Measurements from ENCODE around the gene MYOCD.

MYOCD gene

GRCh38 chr17:12656354-12656753, 9.3 kb upstream of the MYOCD start:
- in situ Hi-C loops (cut with MboI; ENCODE audit: low sequenced_read_pairs, unreplicated experiment): no loop called here
- no peak for TF ChIP-seq CTCF (IDR thresholded peaks at IDR 0.05; ENCODE audit: borderline replicate concordance, control extremely low read depth, extremely low read depth, insufficient read depth, missing control alignments)
- DNase-seq (ENCODE audit: low spot score): no peak

- no peak for TF ChIP-seq CTCF (IDR thresholded peaks at IDR 0.05; ENCODE audit: borderline replicate concordance, control extremely low read depth, extremely low read depth, insufficient read depth, missing control alignments)
- DNase-seq (ENCODE audit: low spot score): no peak
- in situ Hi-C loops (cut with MboI; ENCODE audit: low sequenced_read_pairs, unreplicated experiment): no loop called here
These were observed 6.2 kb upstream of the MYOCD start for GRCh38 chr17:12659500-12659899.

DNA sequence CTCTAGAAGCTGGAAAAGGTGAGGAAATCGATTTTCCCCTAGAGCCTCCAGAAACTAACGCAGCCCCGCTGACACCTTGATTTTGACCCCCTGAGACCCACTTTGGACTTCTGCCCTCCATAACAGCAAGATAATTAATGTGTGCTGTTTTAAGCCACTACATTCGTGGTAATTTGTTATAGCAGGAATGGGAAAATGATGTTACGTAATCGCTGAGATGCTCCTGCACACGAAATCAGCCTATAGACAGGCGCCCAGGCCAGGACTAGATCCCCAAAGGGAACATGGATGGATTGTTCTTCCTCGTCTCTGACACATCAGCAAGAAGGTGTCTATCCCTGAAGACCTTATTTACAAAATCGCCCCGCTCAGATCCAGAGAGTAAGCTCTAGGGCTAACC, 1.4 kb upstream of the MYOCD start:
- in situ Hi-C loops (cut with MboI; ENCODE audit: low sequenced_read_pairs, unreplicated experiment): loop anchor here (10.0 kb wide), 1 partner anchor 409 kb away; no protein-coding TSS in a partner anchor

DNA sequence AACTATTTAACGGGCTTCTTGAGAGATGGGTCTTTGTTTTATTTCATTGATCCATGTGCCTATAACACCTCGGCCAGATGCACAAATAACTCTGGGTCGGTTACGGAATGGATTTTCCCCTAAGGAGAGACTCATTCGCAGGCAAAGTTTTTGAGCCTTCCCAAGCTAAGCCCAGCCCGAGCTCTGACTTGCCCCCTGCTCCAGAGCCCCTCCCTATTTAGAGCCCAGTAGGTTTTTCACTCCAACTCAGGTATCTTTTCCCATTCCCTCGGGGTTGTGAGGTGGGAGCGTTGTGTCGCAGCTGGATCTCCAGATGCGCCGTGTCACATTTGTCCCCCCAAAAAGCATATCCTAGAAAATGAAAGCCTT, 812 bp upstream of the MYOCD start:
- TF ChIP-seq CTCF (IDR thresholded peaks at IDR 0.05; ENCODE audit: borderline replicate concordance, control extremely low read depth, extremely low read depth, insufficient read depth, missing control alignments): no peak
- no peak for DNase-seq (ENCODE audit: low spot score)
- in situ Hi-C loops (cut with MboI; ENCODE audit: low sequenced_read_pairs, unreplicated experiment): loop anchor here (10.0 kb wide), 1 partner anchor 410 kb away; no protein-coding TSS in a partner anchor

More for the DNA sequence above, 1.4 kb upstream of the MYOCD start:
- no peak for TF ChIP-seq CTCF (IDR thresholded peaks at IDR 0.05; ENCODE audit: borderline replicate concordance, control extremely low read depth, extremely low read depth, insufficient read depth, missing control alignments)
- DNase-seq (ENCODE audit: low spot score): no peak

- no peak for TF ChIP-seq CTCF (IDR thresholded peaks at IDR 0.05; ENCODE audit: borderline replicate concordance, control extremely low read depth, extremely low read depth, insufficient read depth, missing control alignments)
- in situ Hi-C loops (cut with MboI; ENCODE audit: low sequenced_read_pairs, unreplicated experiment): loop anchor here (10.0 kb wide), 1 partner anchor 412 kb away; no protein-coding TSS in a partner anchor
- no peak for DNase-seq (ENCODE audit: low spot score)
These were observed 1.0 kb downstream of the MYOCD start for GRCh38 chr17:12666718-12667117.

- DNase-seq (ENCODE audit: low spot score): peak; percentile 64
- peak; percentile 36 for TF ChIP-seq CTCF (IDR thresholded peaks at IDR 0.05; ENCODE audit: borderline replicate concordance, control extremely low read depth, extremely low read depth, insufficient read depth, missing control alignments)
- in situ Hi-C loops (cut with MboI; ENCODE audit: low sequenced_read_pairs, unreplicated experiment): loop anchor here (10.0 kb wide), 1 partner anchor 413 kb away; no protein-coding TSS in a partner anchor
These were observed 1.7 kb downstream of the MYOCD start for GRCh38 chr17:12667299-12667958.
